PFSK-1 (cell line): ENCODE data around the gene WDR37.

ENCODE experiments used
- FOXP2 ChIP-seq: optimal IDR thresholded peaks from 2 replicates; pipeline ENCODE3; 2011; ENCODE audit warnings: borderline replicate concordance, control low read depth, inconsistent platforms; ENCODE audit not compliant: insufficient read depth; ENCODE audit errors: extremely low read length, extremely low read depth
- POLR2AphosphoS5 ChIP-seq: IDR thresholded peaks from 2 replicates; pipeline ENCODE4 v1.6.1; 2012; ENCODE audit warnings: low read depth, mild to moderate bottlenecking, control low read depth, low read length, moderate library complexity
- REST ChIP-seq, 2 experiments: IDR thresholded peaks; 2 replicates each; pipeline versions ENCODE4 v1.6.1 to v1.8.0; 2011 to 2012; ENCODE audit warnings: low read depth in 2 of 2, low read length in 2 of 2, control low read depth in 1 of 2, inconsistent platforms in 1 of 2, mild to moderate bottlenecking in 1 of 2, moderate library complexity in 1 of 2; ENCODE audit not compliant: insufficient read depth in 1 of 2
- SIN3A ChIP-seq: IDR thresholded peaks from 2 replicates; pipeline ENCODE4 v1.6.1; 2012; ENCODE audit warnings: mild to moderate bottlenecking, low read length, moderate library complexity, borderline replicate concordance; ENCODE audit not compliant: insufficient read depth
- TAF1 ChIP-seq: IDR thresholded peaks from 2 replicates; pipeline ENCODE4 v1.6.1; 2012; ENCODE audit warnings: low read length, control low read depth, borderline replicate concordance; ENCODE audit not compliant: insufficient read depth

The WDR37 gene

GRCh38 chr10:1094112-1095057 lies 38.2 kb downstream of the WDR37 start:
- TF ChIP-seq POLR2AphosphoS5 (no peak), TAF1 (no peak), FOXP2 (no peak), SIN3A (no peak), REST (IDR thresholded peaks at IDR 0.05; ENCODE audit: insufficient read depth in 1 of 2, low read depth in 2 of 2, low read length in 2 of 2) (no peak)

- TF ChIP-seq FOXP2 = no peak
- TF ChIP-seq TAF1 = no peak
- no peak for TF ChIP-seq REST (IDR thresholded peaks at IDR 0.05; ENCODE audit: insufficient read depth in 1 of 2, low read depth in 2 of 2, low read length in 2 of 2)
- TF ChIP-seq POLR2AphosphoS5 = no peak
- no peak for TF ChIP-seq SIN3A
Measured at GRCh38 chr10:1095498-1095897, 39.3 kb downstream of the WDR37 start.

- no peak for TF ChIP-seq FOXP2
Measured at GRCh38 chr10:1096287-1096889, 40.2 kb downstream of the WDR37 start.

- TF ChIP-seq TAF1 = no peak
- TF ChIP-seq POLR2AphosphoS5 = no peak
- TF ChIP-seq SIN3A = no peak
- no peak for TF ChIP-seq REST (IDR thresholded peaks at IDR 0.05; ENCODE audit: insufficient read depth in 1 of 2, low read depth in 2 of 2, low read length in 2 of 2)
- TF ChIP-seq FOXP2 = no peak
Measured at GRCh38 chr10:1097436-1097835, 41.3 kb downstream of the WDR37 start.

- no peak for TF ChIP-seq TAF1
- no peak for TF ChIP-seq POLR2AphosphoS5
- no peak for TF ChIP-seq FOXP2
- TF ChIP-seq SIN3A = no peak
- no peak for TF ChIP-seq REST (IDR thresholded peaks at IDR 0.05; ENCODE audit: insufficient read depth in 1 of 2, low read depth in 2 of 2, low read length in 2 of 2)
Measured at GRCh38 chr10:1100143-1100542, 44.0 kb downstream of the WDR37 start.
